ENCODE measurements around the gene ABHD12.

DNA sequence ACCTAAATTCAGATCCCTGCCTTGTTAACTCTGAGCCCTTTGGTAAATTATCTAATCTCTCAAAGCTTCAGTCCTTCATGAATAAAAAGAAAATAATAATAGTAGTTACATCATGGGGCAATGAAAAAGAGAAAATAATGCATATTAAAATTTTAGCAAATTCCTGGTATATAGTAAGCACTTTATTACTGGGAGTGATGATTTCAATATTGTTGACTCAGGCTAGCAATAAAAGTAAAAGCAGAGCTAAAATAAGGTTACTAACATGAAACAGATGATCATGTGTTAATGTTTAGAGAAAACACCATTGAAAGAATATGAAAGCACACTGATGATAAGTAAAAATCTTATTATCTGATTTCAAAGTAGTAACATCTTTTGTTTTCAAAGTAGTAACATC lies 30.5 kb upstream of the ABHD12 start:
- TF ChIP-seq EZH2 (IDR thresholded peaks at IDR 0.05; ENCODE audit: borderline replicate concordance) (no peak), EZH2phosphoT487 (IDR thresholded peaks at IDR 0.05; ENCODE audit: low read depth, severe bottlenecking, unreplicated experiment) (no peak)
- TF ChIP-seq, protein P1, sequence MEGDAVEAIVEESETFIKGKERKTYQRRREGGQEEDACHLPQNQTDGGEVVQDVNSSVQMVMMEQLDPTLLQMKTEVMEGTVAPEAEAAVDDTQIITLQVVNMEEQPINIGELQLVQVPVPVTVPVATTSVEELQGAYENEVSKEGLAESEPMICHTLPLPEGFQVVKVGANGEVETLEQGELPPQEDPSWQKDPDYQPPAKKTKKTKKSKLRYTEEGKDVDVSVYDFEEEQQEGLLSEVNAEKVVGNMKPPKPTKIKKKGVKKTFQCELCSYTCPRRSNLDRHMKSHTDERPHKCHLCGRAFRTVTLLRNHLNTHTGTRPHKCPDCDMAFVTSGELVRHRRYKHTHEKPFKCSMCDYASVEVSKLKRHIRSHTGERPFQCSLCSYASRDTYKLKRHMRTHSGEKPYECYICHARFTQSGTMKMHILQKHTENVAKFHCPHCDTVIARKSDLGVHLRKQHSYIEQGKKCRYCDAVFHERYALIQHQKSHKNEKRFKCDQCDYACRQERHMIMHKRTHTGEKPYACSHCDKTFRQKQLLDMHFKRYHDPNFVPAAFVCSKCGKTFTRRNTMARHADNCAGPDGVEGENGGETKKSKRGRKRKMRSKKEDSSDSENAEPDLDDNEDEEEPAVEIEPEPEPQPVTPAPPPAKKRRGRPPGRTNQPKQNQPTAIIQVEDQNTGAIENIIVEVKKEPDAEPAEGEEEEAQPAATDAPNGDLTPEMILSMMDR (IDR thresholded peaks at IDR 0.05; ENCODE audit: poor library complexity) = no peak
